OCI-LY7 (cell line): Measurements from ENCODE around the gene PUDP. TPM values are rescaled to one million over a fixed set of nuclear protein-coding genes. Genes with fewer than 3 reads are reported as not detected.

Experiments
- microRNA-seq: library from miRNA; unstranded; fragments of <30 nt; microRNA quantifications from one replicate; pipeline ENCODE4 v1.2.0, GENCODE V29; 2022; ENCODE audit warnings: borderline replicate concordance
- small RNA-seq: library from RNA; depleted of rRNA; stranded (forward); fragments of <200 nt; gene quantifications from one replicate; pipeline ENCODE3, GENCODE V24; 2014
- total RNA-seq, 2 experiments: library from RNA; depleted of rRNA in 1 of 2; stranded (reverse); fragments of >200 nt in 1 of 2; shearing (Covaris generic) in 1 of 2; gene quantifications; 2 replicates each; pipeline ENCODE4 v1.2.3, GENCODE V29; 2014 to 2022

The PUDP gene
- total RNA-seq, 2 experiments from 2014 or later: 8.8 to 25.7 TPM

Small RNAs within 50 kb of the gene (microRNA-seq; reads per million reads assigned to microRNA genes)
- gene MIR4767: not detected

Small RNAs within 50 kb of the gene (small RNA-seq; reads per million reads assigned to genes)
- not detected for gene MIR4767

Other genes starting within 250 kb of the PUDP start
- gene STS, start 441 bp downstream of the PUDP start, total RNA-seq (2014; rRNA removed; shearing (Covaris generic)): 15.2 and 16.3 TPM in 2 replicates
- 40.3 and 47.0 TPM in 2 replicates for gene STS, start 441 bp downstream of the PUDP start, total RNA-seq (2022)